Esophagus (tissue), 2 donors: Measurements from ENCODE around the gene ANKRD55. TPM values are rescaled to one million over a fixed set of nuclear protein-coding genes. Genes with fewer than 3 reads are reported as not detected.

ENCODE experiments used
- H3K27ac ChIP-seq, 2 donors: one replicate each; pipeline ENCODE4 v1.5.1; 2013; ENCODE audit warnings: low read depth in 2 of 2, mild to moderate bottlenecking in 2 of 2, inconsistent platforms in 1 of 2, low read length in 1 of 2, moderate library complexity in 1 of 2
- H3K27me3 ChIP-seq, 2 donors: one replicate each; pipeline ENCODE4 v1.6.1; 2013; ENCODE audit warnings: low read length in 2 of 2, control low read depth in 1 of 2, mild to moderate bottlenecking in 1 of 2; ENCODE audit not compliant: insufficient read depth in 2 of 2, control insufficient read depth in 1 of 2
- H3K36me3 ChIP-seq, 2 donors: one replicate each; pipeline ENCODE4 v1.6.1; 2013; ENCODE audit warnings: low read length in 1 of 2; ENCODE audit not compliant: control insufficient read depth in 2 of 2, insufficient read depth in 2 of 2
- H3K4me1 ChIP-seq, 2 donors: one replicate each; pipeline ENCODE4 v1.6.1; 2013; ENCODE audit warnings: low read length in 1 of 2; ENCODE audit not compliant: control insufficient read depth in 2 of 2, insufficient read depth in 2 of 2
- H3K4me3 ChIP-seq, 2 donors: one replicate each; pipeline ENCODE4 v1.5.1; 2013; ENCODE audit warnings: low read length in 2 of 2, mild to moderate bottlenecking in 2 of 2, low read depth in 1 of 2, moderate library complexity in 1 of 2
- H3K9me3 ChIP-seq, 2 donors: one replicate each; pipeline ENCODE4 v1.6.1; 2013; ENCODE audit warnings: mild to moderate bottlenecking in 2 of 2, low read depth in 1 of 2, low read length in 1 of 2, moderate library complexity in 1 of 2; ENCODE audit not compliant: control insufficient read depth in 2 of 2, insufficient read depth in 1 of 2
- WGBS, 2 donors: extraction: QIAGEN DNeasy Blood & Tissue Kit; methylation state at CpG; one replicate each; pipeline ENCODE4 v1.1.7; 2013; 5-methylcytosine and 5-hydroxymethylcytosine counted together
- polyA plus RNA-seq, 2 donors: library from polyadenylated mRNA; stranded (reverse); fragments of 200-250 nt; gene quantifications; one replicate each; pipeline ENCODE4 v1.2.3, GENCODE V29; 2013
- donor health status: healthy with polysubstance abuse.
- donor health status: Bipolar disorder and iron deficiency.

ANKRD55 gene
- under 1 TPM; 0.04 to 0.06 TPM for polyA plus RNA-seq

DNA sequence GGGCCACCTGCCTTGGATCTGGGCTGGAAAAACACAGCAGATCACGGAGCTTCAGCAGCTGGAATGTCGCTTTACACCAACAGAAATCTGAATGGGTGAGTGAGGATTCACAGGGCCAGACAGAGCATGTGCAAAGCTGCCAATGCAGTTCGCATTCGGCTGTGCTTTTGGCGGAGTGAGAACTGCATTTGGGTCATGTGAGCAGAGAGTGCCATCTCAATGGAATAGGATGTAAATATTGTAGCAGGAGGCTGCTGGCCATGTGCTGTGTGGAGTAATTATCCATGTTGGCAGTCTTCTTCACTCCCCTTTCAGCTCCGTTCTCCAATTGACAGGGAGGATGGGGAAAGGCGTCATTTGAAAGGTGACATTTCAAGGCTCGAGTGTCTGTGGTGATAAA lies at the start of gene ANKRD55:
TSS of gene ANKRD55 (minus strand) at position 101 of the 400 bp plus-strand sequence. CDS start 417 bp downstream, outside the sequence.
- Histone ChIP-seq H3K9me3 (no peaks in the 10 kb centered on the region), H3K27ac (no peak within 1 kb of the TSS), H3K4me1 (no peaks in the 10 kb centered on the region), H3K4me3 (no peak within 1 kb of the TSS), H3K36me3 (no peaks in the 10 kb centered on the region), H3K27me3 (no peaks in the 10 kb centered on the region)
- 45 to 54% methylated on average over 8 of the region's 8 CpGs for WGBS, 2 donors

DNA sequence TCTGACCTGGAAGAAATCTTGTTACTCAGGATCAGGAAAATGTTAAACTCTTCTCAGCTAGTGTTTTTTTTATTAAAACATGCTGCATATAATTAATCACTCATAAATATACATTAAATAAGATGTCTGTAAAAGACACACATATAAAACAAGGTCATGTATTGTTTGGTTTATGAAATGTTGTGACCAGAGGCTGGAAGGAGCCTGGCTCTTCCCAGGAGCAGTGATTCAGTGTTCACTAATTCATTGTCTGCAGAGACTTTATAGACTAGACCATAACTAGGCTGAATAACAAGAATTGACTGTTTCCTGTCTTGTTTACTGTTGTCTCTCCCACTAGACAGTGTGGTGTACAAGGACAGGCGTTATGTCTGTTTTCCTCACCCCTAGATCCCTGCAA lies 49.1 kb upstream of the ANKRD55 start:
- no peaks in the 10 kb centered on the region for H3K36me3 ChIP-seq
- H3K4me1 ChIP-seq: peaks cover 0 to 2% of the 10 kb centered on the region in 2 donors
- H3K27ac ChIP-seq: no peak overlapping the region
- WGBS, 2 donors: 92 to 97% methylated on average over 1 of the region's 1 CpG
- H3K27me3 ChIP-seq: no peaks in the 10 kb centered on the region
- H3K9me3 ChIP-seq: no peaks in the 10 kb centered on the region
- no peak overlapping the region for H3K4me3 ChIP-seq

DNA sequence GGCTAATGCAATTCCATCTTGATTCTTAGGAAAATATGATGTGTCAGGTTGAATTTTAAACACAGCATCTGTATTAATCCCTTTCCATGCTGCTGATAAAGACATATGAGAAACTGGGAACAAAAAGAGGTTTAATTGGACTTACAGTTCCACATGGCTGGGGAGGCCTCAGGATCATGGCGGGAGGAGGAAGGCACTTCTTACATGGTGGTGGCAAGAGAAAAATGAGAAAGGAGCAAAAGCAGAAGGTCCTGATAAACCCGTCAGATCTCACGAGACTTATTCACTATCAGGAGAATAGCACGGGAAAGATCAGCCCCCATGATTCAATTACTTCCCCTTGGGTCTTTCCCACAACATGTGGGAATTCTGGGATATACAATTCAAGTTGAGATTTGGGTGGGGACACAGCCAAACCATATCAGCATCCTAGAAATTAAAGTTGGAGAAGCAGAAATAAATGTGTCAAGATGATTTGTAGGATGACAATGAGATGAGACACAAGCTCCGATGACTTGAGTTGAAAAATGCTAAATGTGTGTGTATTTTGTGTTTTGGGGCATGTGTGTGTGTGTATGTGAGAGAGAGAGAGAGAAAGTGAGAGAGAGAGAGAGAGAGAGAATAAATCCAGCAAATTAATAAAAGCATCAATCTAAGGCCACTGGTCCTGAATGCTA lies 48.5 kb upstream of the ANKRD55 start:
- no peaks in the 10 kb centered on the region for H3K27me3 ChIP-seq
- 84 to 85% methylated on average over 5 of the region's 5 CpGs for WGBS, 2 donors

DNA sequence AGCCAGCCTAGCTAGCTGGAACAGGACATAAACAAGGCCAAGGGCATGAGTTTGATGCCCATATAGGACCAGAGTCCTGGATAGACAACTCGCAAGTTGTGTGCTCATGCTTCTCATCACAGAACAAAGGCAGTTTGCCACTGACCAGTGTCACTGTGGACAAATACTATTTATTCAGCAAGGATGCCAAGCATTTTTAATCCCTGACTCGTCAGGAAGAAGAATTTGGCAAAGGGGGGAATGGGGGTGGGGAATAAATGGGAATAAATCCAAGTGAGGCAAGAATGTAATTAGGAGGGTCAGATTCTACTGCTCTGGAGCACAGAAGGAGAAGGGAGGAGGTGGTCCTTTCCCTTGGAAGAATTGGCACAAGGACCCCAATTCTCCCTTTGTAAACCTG lies 46.8 kb upstream of the ANKRD55 start:
- H3K9me3 ChIP-seq: no peaks in the 10 kb centered on the region
- H3K27me3 ChIP-seq: no peaks in the 10 kb centered on the region
- H3K27ac ChIP-seq: no peak overlapping the region
- H3K4me1 ChIP-seq: peaks cover 0 to 2% of the 10 kb centered on the region in 2 donors
- H3K4me3 ChIP-seq: no peak overlapping the region
- whole genome bisulfite sequencing, 2 donors: 18 to 37% methylated on average over 2 of the region's 2 CpGs
- no peaks in the 10 kb centered on the region for H3K36me3 ChIP-seq

More for the DNA sequence above, 48.5 kb upstream of the ANKRD55 start:
- H3K36me3 ChIP-seq: no peaks in the 10 kb centered on the region
- H3K4me1 ChIP-seq: peaks cover 0 to 2% of the 10 kb centered on the region in 2 donors
- H3K9me3 ChIP-seq: no peaks in the 10 kb centered on the region
- H3K4me3 ChIP-seq: no peak overlapping the region
- H3K27ac ChIP-seq: no peak overlapping the region

DNA sequence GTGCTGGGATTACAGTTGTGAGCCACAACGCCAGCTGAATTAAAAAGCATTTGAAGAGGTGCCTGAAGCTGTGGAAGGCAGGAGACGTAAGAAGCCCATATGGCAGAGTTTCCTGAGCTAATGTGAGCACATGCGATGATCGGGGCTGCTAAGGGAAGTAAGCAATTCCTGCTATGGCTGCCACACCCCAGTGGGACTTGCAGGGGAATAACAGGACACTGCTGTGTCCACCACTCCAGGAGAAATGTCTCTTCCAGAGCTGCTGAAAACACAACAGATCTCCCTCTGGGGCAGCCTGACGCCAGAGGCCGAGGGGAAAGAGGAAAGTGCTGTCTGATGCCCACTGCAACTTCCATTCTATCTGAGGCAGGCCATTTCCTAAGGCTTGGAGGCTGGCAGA lies 46.2 kb upstream of the ANKRD55 start:
- 79 to 82% methylated on average over 6 of the region's 6 CpGs for WGBS, 2 donors
- Histone ChIP-seq H3K4me1 (peaks cover 0 to 2% of the 10 kb centered on the region in 2 donors), H3K9me3 (no peaks in the 10 kb centered on the region), H3K36me3 (no peaks in the 10 kb centered on the region), H3K27ac (no peak overlapping the region), H3K27me3 (no peaks in the 10 kb centered on the region), H3K4me3 (no peak overlapping the region)

DNA sequence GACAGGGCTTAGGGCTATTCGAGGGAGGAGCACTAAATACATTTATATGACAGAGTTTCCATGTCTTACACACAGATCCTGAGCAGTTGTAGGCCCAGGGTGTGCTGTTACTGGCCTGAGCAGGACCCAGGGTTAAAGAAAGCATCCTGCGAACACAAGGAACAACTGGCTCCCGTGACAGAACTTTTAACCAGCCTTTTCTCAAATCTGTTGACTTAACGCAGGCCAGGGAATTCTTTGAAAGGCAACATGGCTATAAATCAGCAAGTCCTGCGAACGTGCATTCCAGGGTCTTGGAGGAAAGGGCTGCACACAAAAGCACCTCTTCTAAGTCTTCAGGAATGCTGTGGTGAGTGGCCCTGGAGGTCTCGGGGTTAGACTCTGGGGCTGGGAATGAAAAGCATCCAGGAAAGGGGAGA lies 45.2 kb upstream of the ANKRD55 start:
- Histone ChIP-seq H3K4me3 (no peak overlapping the region), H3K9me3 (no peaks in the 10 kb centered on the region), H3K27ac (no peak overlapping the region), H3K36me3 (no peaks in the 10 kb centered on the region), H3K4me1 (peaks cover 0 to 2% of the 10 kb centered on the region in 2 donors), H3K27me3 (no peaks in the 10 kb centered on the region)
- 84 to 85% methylated on average over 7 of the region's 7 CpGs for WGBS, 2 donors

DNA sequence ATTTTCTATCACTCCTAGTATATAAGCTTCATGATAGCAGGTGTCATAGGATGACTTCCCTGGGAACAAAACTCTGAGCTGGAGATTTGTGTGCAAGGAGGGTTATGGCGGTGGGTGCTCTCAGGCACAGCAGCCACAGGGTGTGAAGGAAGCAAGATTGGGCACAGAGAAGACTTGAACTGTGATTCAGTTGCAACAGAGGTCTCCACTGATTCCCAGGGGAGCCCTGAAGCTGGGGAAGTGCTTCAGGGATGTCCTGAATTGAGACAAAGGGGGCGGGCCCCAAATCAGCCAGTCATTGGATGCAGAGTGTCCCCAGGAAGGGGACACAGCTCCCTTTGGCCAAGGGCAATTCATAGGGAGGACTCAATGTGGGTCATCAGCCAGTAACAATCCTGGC lies 44.4 kb upstream of the ANKRD55 start:
- Histone ChIP-seq H3K4me1 (peaks cover 0 to under 1% of the 10 kb centered on the region in 2 donors), H3K27me3 (no peaks in the 10 kb centered on the region), H3K4me3 (no peak overlapping the region)

DNA sequence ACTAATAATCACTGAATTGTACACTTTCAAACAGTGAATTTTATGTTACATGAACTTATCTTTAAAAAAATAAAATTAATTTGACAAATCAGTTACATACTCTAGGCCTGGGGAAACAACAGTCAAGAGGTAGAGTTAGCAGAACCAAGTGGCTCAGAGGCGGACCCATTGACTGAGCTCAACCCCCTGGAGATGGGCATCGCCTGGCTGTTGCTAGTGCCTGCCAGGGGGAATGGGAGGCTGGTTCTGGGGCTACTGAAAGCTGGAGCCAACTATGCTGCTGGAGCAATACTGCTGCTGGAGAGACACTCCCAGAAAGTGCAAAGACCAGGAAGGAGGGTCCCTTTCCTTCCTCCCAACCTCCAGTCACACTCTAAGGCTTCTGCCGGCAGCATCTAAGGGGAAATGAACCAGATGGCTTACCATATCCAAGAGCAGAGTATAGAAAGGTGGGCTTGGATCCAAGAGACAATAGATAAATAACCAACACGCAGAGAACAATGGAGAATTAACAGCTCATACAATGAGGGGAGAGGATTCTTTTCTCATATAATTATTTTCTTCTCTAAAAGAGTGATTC lies 40.3 kb upstream of the ANKRD55 start:
- Histone ChIP-seq H3K9me3 (no peaks in the 10 kb centered on the region), H3K4me3 (no peak overlapping the region), H3K27me3 (no peaks in the 10 kb centered on the region), H3K4me1 (no peaks in the 10 kb centered on the region), H3K36me3 (no peaks in the 10 kb centered on the region), H3K27ac (no peak overlapping the region)
- 78 to 80% methylated on average over 4 of the region's 4 CpGs for WGBS, 2 donors

More for the DNA sequence above, 44.4 kb upstream of the ANKRD55 start:
- Histone ChIP-seq H3K27ac (no peak overlapping the region), H3K9me3 (no peaks in the 10 kb centered on the region), H3K36me3 (no peaks in the 10 kb centered on the region)
- 79 to 98% methylated on average over 2 of the region's 2 CpGs for WGBS, 2 donors

DNA sequence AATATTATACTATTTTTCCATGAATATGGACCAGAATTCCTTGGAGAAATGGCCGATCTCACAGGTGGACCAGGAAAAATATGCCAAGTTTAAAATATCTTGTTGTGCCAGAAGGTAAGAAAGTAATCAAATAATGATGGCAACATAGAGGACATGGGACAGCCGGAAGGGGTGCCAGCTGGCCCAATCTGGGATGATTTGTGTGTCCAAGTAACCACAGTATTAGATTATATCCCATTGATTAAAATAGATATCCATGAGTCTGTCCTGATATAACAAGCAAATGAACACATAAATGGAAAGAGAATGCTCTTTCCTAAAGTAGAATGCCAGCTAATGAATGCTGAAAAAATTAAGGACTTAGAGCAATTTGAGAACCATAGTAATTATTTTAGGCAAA lies 39.6 kb upstream of the ANKRD55 start:
- WGBS, 2 donors: 85 to 97% methylated on average over 2 of the region's 2 CpGs
- no peaks in the 10 kb centered on the region for H3K9me3 ChIP-seq
- no peaks in the 10 kb centered on the region for H3K27me3 ChIP-seq
- H3K4me1 ChIP-seq: no peaks in the 10 kb centered on the region
- no peaks in the 10 kb centered on the region for H3K36me3 ChIP-seq
- no peak overlapping the region for H3K4me3 ChIP-seq
- no peak overlapping the region for H3K27ac ChIP-seq
